Hippocampal formation (tissue), 2 donors: Measurements from ENCODE around the gene ESPN.
"Not testable (repeated sequence)": the region's sequence is repeated elsewhere in the genome, so short reads cannot be mapped to it uniquely, and the experiment has no call there.

Experiments used
- DNase-seq, 2 donors: peaks; one replicate each; lab custom pipeline; 2025; lab: John Stamatoyannopoulos, UW

Gene ESPN

GRCh38 chr1:6447818-6448748 is 23.5 kb downstream of the ESPN start:
- no peak for DNase-seq

- no peak for DNase-seq
Observed at GRCh38 chr1:6448749-6449631, 24.4 kb downstream of the ESPN start.

- DNase-seq = no peak
Observed at GRCh38 chr1:6450005-6450450, 25.5 kb downstream of the ESPN start.

GRCh38 chr1:6450486-6450885 is 25.9 kb downstream of the ESPN start:
- DNase-seq = not testable (repeated sequence)

- no peak for DNase-seq
Observed at GRCh38 chr1:6450943-6451373, 26.4 kb downstream of the ESPN start.

- not testable (repeated sequence) for DNase-seq
Observed at GRCh38 chr1:6453895-6454855, 29.6 kb downstream of the ESPN start.

GRCh38 chr1:6454856-6455751 is 30.5 kb downstream of the ESPN start:
- no peak for DNase-seq

GRCh38 chr1:6455752-6456520 is 31.4 kb downstream of the ESPN start:
- DNase-seq = not testable (repeated sequence)

GRCh38 chr1:6456800-6457466 is 32.4 kb downstream of the ESPN start:
- no peak for DNase-seq

GRCh38 chr1:6459850-6460265 is 35.3 kb downstream of the ESPN start:
- DNase-seq = no peak

- DNase-seq = no peak
Observed at GRCh38 chr1:6460301-6461050, 35.9 kb downstream of the ESPN start.

- no peak for DNase-seq
Observed at GRCh38 chr1:6461051-6461530, 36.5 kb downstream of the ESPN start.

- no peak for DNase-seq
Observed at GRCh38 chr1:6461538-6462411, 37.2 kb downstream of the ESPN start.

GRCh38 chr1:6462412-6463119 is 38.0 kb downstream of the ESPN start:
- DNase-seq = no peak

GRCh38 chr1:6463120-6463412 is 38.5 kb downstream of the ESPN start:
- no peak for DNase-seq

GRCh38 chr1:6464514-6464836 is 39.9 kb downstream of the ESPN start:
- DNase-seq = no peak

- no peak for DNase-seq
Observed at GRCh38 chr1:6464915-6465314, 40.3 kb downstream of the ESPN start.
